Measurements from ENCODE around the gene MTCL1.

Gene MTCL1

DNA sequence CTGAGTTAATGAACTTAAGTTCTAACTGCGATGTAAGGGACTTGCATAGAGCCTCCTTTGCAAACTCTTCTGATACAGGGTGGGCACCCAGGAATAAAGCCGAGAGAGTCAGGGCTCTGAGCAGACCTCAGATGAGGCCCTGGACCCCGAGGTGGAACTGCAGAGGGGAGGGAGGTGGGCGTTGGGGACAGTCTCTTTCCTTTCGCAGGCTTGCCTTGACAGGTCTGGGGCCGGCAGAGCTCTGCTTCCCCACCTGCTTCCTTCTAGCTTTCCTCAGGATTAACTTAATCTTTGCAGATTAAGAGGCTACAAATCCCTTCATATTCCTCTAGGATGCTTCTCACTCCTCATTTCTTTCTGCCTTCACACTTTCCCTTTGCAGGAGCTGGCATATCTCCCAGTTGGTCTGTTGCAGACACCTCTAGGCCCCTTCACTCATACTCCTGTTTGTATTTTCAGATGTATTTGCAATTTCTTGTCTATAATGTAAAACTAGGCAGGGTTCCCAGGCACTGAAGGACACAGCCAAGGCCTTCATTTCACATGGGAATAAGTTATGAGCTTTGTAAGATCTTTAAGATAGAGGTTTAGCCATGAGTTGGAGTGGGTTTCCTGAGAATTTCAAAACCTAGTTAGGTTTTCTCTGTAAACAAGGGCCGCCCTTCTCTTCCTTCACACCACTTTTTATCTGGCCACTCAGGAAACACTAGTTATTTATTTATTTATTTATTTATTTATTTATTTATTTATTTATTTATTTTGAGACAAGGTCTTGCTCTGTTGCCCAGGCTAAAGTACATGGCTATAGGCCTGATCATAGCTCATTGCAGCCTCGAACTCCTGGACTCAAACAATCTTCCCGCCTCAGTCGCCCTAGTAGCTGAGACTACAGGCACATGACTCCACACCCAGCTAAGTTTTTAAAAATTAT is 70.9 kb downstream of the MTCL1 start:
- DNase-seq, result no peak

DNA sequence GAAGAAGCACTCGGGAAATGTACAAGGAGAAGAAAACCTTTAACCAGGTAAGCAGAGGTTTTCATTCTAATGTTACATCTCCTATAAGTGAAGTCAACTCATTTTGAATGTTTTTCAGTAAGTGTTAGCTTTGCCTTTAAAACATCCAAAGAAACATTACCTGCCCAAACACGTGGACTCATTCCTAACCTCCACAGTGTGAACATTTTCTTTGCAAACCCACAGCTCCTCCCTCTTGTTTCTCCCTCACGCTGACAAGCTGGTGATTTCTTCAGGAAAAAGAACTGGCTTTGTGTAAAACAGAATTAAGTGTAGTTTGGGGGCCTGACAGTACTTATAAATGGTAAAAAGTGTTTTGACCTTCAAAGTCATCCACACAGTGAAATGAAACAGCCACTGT is 72.5 kb downstream of the MTCL1 start:
- no peak for DNase-seq

DNA sequence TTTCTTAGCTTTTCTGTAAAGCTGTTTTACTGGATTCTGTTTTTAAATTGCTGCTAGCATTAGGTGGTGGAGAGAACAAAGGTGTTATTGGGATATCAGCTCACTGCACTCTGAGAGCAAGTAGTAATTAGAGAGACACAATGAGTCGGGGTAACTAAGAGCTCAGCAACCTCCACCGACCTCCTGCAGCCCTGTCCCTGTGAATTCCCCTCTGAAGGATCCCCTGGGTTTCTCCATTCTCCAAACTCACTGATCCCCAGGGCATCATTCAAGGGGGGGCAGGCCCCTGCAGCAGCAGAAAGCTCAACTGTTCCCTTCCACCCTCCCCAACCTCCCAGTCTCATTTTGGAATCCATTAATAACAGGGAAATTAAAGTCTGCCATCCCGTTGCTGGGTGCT is 73.0 kb downstream of the MTCL1 start:
- no peak for DNase-seq

DNA sequence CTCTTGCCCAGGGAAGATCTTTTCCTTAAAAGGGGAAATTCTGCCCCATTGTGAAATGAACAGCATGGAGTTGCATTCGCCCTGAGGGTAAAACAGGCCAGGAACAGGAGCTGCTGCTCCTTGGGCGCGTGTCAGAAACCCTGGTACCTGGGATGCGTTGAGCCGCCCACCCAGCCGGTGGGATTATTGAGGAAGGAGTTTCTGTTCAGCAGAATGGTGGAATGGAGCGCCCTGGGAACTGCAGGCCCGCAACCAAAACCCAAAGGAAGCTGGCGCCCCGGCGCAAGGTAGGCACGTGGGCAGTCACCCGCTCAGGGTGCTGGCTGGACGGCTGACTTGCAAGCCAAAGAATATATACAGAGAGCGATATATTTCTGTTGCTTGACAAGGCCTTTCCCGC is 73.5 kb downstream of the MTCL1 start:
- DNase-seq, result no peak

DNA sequence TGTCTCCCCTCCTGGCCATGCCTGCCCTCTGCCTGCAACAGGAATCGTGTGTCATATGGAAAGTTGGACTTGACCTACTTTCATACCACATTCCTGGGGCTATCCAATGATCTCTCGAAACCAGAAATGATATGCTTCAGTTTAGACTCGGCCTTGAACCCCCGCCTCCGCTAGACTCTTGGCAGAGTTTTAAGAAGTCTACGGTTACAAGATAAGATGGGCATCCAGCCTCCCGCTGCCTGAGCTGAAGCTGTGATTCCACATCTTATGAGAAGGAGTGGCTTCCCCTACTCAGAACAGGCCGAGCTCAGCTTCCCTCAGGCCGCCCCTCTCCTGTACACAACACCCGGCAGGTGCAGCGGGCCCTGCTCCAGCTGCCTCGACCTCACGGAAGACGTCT is 73.9 kb downstream of the MTCL1 start:
- DNase-seq, result no peak

DNA sequence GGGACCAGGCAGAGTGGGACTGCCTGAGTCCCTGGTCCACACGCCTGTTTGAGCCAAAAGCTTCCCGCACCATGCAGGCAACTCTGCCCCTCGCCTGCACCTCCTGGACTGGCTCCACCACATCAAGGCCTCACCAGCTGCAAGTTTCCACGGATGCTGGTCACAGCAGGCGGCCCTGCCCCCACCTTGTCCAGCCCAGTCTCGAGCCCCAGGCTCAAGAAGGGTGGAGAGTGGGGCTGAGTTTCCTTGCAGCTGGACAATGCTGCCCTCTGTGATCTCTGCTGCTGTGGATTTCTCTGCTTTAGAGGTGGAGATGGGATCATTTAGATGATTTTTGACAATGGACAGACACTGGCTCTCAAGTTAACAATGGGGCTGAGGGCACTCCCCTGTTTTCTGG is 74.9 kb downstream of the MTCL1 start:
- no peak for DNase-seq

DNA sequence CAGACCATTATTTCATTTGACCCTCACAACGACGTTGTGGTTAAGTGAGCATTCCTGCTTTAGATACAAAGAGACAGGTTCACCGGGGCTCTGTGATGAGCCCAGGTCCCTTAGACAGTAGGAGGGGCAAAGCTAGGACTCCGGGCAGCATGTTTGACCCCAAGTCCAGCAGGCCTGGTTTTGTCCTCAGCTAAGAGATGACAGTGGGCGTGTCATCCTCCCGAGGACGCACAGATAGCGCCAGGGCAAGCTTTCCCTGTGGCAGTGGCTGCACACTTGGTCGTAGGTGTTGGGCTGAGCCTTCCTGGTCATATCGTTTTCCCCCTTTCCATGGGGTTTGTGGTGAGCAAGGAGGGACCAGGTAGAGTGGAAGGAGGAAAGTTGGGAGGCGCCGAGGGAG is 76.3 kb downstream of the MTCL1 start:
- DNase-seq, result no peak

DNA sequence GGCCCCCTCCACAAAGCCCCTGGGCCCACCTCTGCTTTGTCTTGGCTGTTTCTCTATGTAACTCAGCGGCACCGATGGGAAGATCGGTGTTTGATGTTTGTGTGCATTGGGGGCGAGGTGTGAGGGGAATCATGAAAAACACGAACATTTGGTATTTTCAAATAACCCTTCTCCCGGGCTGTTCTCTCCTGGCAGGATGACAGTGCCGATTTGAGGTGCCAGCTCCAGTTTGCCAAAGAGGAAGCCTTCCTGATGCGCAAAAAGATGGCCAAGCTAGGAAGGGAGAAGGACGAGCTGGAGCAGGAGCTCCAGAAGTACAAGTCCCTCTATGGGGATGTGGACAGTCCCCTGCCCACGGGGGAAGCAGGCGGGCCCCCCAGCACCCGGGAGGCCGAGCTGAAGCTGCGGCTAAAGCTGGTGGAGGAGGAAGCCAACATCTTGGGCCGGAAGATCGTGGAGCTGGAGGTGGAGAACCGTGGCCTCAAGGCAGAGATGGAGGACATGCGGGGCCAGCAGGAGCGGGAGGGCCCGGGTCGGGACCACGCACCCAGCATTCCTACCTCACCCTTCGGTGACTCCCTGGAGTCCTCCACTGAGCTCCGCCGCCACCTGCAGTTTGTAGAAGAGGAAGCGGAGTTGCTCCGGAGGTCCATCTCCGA is 78.1 kb downstream of the MTCL1 start:
- DNase-seq, result no peak

DNA sequence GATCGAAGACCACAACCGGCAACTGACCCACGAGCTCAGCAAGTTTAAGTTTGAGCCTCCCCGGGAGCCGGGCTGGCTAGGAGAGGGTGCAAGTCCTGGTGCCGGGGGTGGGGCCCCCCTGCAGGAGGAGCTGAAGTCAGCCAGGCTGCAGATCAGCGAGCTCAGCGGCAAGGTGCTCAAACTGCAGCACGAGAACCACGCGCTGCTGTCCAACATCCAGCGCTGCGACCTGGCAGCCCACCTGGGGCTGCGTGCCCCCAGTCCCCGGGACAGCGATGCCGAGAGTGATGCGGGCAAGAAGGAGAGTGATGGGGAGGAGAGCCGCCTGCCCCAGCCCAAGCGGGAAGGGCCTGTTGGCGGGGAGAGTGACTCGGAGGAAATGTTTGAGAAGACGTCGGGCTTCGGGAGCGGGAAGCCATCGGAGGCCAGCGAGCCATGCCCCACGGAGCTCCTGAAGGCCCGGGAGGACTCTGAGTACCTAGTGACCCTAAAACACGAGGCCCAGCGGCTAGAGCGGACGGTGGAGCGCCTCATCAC is 78.7 kb downstream of the MTCL1 start:
- no peak for DNase-seq

DNA sequence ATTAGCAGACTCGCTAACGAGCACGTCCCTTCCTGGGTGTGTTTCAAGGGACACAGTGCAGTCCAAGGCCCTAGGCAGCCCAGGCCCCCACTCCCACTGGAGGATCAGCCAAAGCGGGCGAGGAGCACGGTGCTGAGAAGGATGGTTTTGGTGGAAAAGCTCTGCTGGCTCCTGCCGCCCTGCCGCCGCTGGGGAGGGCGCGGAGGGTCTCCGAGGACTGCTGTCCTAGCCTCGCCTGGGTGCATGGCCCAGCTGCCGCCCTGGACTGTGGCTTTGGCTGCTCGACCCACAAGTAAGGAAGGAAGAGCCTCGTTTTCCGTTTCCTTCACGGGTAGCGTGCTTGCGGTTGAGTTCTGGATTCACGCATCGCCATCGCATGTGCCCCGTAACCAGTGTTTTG is 79.9 kb downstream of the MTCL1 start:
- DNase-seq, result no peak

DNA sequence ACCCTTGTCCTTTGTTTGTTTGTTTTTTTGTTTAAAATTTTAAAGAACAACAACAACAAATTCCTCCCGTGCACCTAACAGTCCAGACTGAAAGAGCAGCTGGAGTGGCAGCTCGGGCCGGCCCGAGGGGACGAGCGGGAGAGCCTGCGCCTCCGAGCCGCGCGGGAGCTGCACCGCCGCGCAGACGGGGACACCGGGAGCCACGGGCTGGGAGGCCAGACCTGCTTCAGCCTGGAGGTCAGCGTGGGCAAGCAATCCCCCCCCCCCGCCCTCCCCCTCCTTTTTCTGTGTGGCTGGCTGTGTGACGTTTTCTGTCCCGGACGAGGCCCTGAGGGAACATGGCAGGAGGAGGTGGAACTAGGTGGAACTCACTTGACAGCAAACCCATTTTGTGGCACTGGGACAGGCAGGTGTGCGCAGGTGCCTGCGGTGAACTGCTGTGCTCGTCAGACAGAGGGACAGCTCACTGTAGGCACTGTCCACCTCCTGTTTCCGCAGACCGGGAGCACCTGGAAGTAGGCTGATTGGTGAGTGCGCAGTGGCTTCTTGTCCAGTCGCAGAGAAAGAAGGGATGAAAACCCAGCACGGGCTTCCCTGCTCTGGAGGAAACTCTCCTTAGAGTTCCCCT is 80.6 kb downstream of the MTCL1 start:
- no peak for DNase-seq

DNA sequence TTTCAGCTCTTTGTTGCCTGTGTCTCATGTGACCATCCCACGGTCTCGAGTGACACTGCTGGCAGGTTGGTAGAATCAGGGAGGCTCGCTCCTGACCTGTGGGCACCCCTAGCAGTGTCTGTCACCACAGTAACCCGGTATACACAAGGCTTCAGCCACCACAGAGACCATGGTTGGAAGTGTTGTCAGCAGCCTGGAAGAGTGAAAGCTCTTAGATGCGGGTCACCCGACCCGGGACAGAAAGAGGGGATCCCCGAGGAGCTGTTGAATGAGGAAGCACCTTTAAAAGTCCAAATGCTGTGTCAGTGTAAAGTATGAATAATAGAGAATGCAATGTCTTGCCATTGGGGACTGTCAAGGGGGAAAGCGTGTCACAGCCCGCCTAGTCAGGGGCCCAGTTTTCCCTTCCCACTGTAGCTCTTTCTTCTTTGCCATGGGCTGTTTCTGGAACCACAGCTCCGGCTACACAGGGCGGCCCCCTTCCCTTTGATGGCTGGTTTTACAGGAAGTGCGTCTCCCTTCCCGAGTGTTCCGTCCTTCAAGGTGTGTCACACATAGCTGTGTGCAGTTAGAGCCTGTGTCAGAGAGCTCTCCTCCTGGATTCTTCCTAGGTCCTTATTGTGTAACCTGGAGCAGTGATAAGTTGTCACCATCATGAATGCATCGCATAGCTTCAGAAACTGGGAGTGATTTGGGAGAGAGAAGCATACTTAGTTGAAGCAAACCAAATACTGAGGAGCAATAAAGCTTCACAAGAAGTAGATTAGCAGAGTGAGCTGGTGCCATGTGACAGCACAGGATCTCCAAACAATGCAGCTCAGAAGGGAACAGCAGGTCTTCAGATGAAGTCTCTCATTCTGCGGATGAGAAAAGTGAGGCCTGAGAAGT is 81.4 kb downstream of the MTCL1 start:
- DNase-seq, result no peak

DNA sequence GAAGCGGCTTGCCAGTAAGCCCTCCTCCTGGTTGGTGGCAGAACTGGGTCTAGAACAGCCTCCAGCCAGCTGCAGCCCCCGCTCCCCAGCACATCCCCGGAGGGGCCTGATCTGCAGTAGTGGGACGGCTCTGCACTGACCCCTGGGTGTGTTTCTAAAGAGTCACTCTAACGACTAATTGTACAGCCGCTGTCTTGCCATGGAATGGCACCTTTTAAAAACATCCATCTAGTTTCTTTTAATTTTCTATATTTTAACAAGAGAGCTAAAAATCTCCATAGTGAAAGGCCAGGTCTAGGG is 82.0 kb downstream of the MTCL1 start:
- DNase-seq, result no peak

DNA sequence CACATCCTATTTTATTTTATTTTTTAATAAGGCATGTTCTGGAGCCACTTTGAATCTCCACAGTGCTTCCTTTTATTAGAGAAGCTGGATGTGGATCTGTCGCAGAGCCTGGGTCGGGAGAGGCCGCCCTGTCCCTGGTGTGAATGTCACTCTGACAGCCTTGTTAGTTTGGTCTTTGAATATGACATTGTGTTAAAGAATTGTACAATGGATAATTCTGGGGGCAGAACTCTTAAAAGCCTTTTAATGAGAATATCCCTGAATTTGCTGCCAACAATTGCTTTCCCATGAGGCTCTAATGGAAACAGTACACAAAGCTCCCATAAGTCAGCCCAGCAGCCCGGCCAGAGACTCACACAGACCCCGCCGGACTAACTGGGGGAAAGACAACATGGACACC is 82.4 kb downstream of the MTCL1 start:
- DNase-seq, result no peak

DNA sequence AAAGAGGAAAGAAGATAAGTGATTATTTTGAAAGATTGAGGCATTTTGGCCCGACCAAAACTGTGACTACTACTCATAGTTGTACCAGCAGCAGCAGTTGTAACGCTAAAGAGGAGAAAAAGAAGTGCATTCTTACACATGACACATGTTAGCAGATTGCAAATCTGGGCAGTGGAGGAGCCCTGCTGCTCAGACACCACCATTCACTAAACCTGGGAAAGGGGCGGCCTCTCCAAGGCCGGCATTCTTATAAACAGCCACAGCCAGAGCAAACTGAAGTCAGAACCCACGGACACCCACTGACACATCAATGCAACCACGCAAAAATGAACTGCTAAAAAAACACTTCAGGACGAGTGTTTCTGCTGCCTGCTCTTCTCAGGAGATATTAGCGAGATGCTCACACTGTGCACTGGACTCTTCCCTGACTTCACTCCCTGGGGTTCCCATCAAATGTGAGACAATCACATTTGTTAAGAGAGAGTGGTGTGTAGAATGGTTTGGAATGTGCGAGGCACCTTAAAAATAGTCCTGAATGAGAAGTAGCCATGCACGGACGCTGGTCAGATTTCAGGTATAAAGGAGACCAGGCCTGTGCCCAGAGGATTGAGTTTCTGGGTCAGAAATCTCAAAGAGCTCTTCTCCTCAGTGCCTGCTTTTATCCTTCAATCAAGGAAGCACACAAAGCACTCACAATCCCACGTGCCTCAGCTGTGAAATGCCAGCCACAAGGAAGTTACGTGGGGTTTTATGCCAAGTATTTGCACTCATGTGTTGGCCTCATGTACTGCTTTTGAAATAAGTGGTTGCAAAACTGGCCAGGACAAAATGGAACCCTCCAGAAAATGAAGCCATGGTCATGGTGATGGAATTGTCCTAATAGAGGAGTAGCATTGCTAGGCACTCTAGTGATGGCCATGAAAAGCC is 83.4 kb downstream of the MTCL1 start:
- no peak for DNase-seq

DNA sequence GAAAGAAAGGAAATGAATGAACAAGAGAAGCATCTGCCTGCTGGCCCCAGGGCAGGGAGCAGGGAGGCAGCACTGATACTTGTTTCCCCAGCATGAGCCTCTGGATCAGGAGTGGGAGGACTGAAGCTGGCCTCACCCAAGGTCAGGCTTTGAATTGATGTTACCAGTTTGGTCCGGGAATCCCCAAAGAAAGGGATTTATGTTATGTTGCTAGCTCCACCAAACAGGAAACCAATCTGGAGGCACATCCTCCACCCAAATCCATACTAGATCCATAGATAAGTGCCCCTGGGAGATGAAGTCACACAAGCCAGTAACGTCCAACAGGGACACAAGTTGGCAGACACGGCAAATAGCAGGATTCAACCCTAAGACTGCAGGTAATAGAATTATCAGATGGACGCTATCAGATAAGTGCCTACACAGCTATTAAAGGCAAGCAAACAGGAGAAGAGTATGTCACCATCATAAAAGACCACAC is 85.9 kb downstream of the MTCL1 start:
- no peak for DNase-seq

DNA sequence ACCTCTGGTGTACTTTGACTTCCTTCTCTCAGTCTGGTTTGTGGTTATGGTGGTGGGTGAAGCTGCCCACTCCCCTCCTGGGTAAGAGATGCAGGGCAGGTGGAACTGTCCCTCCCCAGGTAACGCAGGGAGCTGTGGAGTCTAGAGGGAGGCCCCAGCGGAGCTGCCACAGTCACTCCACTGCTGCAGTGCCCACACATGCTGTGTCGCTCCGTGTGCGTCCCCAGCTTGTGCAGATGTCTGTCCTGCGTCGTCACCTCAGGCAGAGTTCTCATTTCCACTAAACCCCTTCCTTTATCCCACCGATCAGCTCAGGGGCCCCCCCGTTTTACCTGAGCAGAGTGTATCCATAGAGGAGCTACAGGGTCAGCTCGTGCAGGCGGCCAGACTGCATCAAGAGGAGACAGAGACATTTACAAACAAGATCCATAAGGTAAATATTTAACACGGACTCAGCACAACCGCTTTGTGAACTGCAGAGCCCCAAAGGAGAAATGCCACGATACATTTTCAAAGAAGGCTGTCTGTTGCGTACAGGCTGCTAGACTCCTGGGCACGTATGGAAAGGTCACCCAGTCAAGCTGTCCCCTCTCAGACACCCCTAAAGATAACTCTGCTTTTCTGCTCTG is 87.4 kb downstream of the MTCL1 start:
- DNase-seq, result no peak

DNA sequence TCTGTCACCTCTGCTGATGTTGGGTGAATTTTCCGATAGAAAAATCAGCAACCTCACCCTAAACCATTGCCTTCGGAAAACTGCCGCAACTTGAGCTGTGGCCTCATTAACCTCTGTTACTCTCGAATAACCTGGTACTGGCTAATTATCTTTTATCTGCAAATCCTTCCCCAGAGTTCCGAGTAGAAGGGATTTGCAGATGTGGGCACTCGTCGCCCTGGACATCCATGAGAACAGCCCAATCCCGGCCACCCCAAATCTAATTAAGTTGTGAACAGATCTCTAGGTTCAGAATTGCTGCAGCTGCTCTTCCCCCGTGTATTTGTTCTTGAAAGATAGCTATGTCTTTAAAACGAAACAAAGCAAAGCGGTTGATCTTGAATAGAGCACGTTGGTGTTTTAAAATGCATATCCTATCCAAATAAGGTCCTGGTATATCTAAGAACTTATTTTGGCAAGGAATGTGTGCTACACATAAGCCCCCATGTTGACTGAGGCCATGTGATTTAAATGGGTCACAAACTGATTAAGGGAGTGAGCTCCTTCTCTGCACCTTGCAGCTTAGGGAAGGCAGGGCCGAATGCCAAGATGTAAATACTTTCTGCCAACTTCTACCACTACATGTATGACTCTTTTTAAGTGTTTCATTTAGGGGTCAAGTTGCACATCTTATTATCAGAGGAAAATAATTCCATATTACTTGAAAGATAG is 88.2 kb downstream of the MTCL1 start:
- DNase-seq, result no peak

DNA sequence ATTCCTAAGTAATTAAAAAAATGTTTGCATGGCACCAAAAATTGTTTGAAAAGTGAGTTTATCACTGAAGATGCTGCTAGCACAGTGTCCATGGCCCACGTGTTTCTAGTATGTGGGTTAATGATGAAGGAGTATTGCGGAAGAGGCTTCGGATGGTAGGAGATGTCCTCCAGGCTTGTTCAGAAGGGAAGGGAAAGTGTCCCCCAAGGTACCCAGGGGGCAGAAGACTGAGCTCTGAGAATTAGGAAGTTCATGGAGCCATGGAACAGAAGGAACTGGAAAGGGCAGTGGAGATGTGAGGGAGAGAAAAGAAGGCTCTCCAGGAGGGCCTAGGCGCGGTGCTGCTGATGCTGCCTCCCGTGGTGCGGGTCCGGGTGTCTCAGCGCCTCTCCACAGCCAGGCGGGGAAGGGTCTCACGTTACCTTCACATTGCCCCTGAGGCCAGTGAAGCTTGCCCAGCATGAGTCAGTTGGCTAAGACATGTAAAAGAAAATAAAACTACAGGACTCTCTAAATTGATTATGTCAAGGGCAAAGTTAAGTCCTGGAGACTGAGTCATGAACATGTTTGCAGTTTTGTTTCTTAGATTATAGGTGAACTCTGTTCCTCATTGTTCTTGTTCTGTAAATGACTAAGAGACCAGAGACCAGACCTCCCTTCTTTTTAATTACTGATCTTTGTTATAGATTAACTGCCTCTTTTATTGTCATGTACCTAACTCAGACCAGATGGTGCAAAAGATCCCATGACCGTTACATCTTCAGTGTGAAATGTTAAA is 89.0 kb downstream of the MTCL1 start:
- no peak for DNase-seq

DNA sequence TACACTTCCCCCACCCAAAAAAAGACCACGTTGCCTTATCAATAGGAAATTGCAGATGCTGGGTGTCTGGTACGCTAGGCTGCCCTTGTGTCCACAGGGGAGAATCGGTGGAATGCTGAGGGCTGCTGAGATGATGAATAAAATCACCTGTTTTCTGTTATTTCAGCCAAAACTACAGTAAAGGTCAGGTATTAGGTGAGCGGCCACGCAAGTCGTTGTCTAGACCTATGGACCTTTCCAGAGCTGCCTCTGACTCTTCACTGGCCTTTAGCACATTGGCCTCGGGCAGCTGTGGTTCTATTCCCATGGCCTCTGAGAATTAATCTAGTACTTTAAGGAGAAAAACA is 89.6 kb downstream of the MTCL1 start:
- DNase-seq, result no peak
